Activated CD8-positive, alpha-beta memory T cell treated with anti-CD3 and anti-CD28 coated beads, Interleukin-2, amount 50 U/mL, for 4 hours (primary cell): Measurements from ENCODE around the gene SLCO6A1.

ENCODE experiments used
- DNase-seq: peaks from one replicate; pipeline ENCODE4 v3.0.0-alpha.2; 2020

SLCO6A1 gene

GRCh38 chr5:102450313-102450990 is 48.3 kb downstream of the SLCO6A1 start:
- DNase-seq: no peak

DNA sequence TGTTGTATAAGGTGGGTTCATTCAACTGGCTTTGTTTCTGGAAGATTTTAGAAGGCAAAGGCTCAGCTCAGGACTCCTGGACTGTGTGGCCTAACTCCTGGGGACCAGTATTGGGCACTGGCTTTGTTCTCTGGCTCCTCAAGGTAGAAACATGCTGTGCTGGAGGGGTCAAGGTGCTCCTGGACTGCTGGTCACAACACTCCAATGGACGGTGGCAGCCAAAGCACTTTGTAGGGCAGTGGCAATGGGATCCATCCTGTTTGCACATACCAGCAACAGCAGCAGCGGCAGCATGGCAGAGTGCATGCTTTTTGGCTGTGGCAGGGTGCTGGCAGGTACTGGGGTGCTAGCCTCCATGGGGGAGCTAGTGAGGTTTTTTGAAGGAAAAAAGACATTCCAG is 65.3 kb downstream of the SLCO6A1 start:
- DNase-seq: no peak

DNA sequence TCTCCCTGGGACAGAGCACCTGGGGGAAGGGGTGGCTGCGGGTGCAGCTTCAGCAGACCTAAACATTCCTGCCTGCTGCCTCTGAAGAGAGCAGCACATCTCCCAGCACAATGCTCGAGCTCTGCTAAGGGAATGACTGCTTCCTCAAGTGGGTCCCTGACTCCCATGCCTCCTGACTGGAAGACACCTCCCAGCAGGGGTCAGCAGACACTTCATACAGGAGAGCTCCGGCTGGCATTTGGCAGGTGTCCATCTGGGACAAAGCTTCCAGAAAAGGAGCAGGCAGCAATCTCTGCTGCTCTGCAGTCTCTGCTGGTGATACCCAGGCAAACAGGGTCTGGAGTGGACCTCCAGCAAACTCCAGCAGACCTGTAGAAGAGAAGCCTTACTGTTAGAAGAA is 77.2 kb downstream of the SLCO6A1 start:
- DNase-seq: no peak

DNA sequence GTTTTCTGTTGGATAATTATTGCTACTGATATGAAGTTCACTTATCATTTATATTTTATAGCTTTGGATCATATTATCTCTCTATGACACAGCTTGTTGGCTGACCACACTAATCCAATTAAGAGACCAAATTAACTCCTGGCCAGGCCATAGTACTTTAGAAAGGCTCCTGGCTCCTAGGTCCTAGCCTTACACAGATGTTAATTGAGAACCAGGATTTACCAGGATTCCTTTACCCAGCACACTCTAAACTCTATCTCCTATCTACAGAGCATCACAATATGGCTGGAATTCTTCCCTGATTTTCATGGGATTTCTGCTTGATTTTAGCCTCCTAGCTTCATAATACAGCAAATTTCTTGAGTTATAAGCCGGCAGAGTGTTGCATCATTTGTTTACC is 80.3 kb downstream of the SLCO6A1 start:
- DNase-seq: no peak

GRCh38 chr5:102414448-102414847 is 84.4 kb downstream of the SLCO6A1 start:
- no peak for DNase-seq

- no peak for DNase-seq
Observed at GRCh38 chr5:102388235-102388634, 110.6 kb downstream of the SLCO6A1 start.

- DNase-seq: no peak
Observed at GRCh38 chr5:102385365-102385764, 113.4 kb downstream of the SLCO6A1 start.

- DNase-seq: no peak
Observed at GRCh38 chr5:102380174-102380573, 118.6 kb downstream of the SLCO6A1 start.

GRCh38 chr5:102375876-102376275 is 122.9 kb downstream of the SLCO6A1 start:
- DNase-seq: no peak

DNA sequence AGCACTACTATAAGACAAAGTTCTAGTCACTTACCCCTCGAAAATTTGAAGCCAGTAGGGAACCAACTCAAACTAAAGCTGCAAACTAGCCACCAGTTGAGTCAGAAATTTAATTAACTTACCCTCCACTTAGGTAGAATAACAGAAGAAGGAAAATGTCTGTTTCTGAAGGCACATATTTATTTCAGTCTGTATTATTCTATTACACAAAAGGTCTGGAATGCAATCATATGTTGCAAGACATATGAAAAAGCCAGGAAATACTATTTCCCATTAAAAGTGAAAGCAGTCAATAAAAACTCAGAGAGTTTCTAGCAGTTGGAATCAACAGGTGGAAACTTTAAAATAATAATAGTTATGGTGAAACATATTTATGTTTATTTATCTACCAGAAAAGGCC is 123.5 kb downstream of the SLCO6A1 start:
- DNase-seq: no peak

DNA sequence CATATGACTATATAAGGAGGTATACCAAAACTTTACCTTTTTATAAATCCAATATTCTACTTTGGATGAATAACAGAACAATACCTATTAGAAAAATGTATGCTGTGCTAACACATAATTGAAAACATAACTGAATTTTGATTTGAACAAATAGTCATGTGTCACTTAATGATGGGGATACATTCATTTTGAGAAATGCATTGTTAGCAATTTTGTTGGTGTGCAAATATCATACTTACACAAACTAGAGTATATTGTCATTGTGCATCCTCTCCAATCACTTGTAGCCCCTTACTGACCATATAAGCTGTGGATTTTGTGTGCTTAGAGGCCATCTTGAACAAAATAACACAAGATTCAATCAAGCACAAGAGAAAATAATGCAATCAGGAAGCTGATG is 130.4 kb downstream of the SLCO6A1 start:
- DNase-seq: no peak

DNA sequence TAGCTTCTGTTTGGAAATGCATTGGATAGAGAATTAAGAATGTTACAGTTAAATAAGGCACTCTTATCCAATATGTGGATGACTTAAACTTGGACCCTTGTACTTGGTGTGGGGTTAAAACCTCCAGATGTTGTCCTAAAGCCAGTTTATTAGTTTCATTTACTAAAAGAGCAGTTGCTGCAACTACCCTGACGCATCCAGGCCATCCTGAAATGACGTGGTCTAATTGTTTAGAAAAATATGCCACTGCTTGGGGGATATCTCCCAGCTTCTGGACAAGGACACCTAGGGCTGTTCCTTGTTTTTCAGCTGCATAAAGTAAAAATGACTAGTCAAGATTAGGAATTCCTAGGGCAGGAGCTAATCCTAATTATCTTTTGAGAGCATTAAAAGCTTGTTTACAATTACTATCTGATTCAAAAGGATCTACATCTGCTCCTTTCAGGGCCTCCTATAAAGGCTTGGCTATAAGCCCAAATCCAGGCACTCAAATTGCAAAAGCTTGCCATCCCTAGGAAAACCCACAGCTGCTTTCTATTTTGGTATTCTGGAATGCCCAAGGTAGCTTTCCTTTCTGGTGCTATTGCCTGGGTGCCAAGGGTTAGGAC is 157.0 kb downstream of the SLCO6A1 start:
- DNase-seq: no peak

DNA sequence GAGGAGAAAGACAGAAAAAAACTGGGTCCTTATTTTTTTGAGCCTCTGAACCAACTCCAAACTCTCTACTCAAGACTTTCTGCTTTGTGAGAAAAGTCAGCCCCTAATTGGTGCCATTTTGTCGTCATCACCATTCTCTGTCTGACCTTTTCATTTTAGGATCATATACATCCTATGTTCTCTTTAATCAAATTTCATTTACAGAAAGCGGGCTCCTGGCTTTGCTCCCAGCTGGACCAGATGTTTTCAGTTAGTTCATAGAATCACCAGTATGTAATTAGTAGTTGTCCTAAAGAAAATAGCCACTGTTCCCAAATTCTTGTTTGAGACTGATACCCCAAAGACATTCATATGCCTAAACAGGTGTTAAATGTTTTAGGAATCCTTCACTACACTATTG is 174.1 kb downstream of the SLCO6A1 start:
- DNase-seq: no peak
